ENCODE results near the gene KRT78. TPM values are rescaled to one million over a fixed set of nuclear protein-coding genes. Genes with fewer than 3 reads are reported as not detected.

Gene KRT78
- total and polyA plus RNA-seq, 2 experiments from 2014 or later: not detected

DNA sequence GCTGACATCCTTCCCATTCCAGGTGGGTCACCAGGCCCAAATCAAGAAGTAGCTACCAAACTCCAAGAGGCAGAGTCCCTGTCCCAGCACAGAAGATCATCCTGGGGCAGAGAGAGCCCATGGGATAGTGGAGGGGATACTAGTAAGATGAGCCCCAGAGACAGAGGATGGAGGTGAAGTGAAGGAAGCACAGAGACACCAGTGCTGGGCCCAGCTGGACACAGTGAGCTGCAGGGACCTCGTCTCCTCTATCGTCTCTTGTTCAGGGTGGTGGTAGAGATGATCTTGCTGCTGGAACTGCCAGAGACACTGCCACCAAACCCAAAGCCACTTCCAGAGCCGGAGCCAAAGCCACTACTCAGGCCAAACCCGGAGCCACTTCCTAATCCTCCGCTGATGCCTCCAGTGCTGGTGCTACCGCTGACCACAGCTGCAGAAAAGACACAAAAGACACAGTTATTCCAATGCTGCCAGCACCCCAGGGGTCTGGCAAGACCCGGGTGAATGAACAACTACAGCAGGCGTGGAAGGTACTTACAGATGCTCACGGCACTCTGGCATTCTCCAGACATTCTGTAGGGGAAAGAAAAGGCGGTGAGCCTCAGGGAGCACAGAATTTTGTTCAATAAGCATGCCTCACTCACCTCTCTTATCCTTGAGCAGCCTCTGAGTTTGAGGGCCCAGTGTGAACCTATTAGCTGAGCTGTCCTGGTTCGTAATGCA lies 41.8 kb downstream of the KRT78 start:
- Histone ChIP-seq H3K27ac (no peak overlapping the region), H3K27me3 (peaks cover 6% of the 10 kb centered on the region), H3K36me3 (no peaks in the 10 kb centered on the region), H3K4me1 (ENCODE audit: low read depth) (no peaks in the 10 kb centered on the region), H3K4me3 (no peak overlapping the region), H3K9me3 (ENCODE audit: low read depth) (no peaks in the 10 kb centered on the region)
- TF ChIP-seq, protein P1, sequence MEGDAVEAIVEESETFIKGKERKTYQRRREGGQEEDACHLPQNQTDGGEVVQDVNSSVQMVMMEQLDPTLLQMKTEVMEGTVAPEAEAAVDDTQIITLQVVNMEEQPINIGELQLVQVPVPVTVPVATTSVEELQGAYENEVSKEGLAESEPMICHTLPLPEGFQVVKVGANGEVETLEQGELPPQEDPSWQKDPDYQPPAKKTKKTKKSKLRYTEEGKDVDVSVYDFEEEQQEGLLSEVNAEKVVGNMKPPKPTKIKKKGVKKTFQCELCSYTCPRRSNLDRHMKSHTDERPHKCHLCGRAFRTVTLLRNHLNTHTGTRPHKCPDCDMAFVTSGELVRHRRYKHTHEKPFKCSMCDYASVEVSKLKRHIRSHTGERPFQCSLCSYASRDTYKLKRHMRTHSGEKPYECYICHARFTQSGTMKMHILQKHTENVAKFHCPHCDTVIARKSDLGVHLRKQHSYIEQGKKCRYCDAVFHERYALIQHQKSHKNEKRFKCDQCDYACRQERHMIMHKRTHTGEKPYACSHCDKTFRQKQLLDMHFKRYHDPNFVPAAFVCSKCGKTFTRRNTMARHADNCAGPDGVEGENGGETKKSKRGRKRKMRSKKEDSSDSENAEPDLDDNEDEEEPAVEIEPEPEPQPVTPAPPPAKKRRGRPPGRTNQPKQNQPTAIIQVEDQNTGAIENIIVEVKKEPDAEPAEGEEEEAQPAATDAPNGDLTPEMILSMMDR (IDR thresholded peaks at IDR 0.05; ENCODE audit: low read depth, low read length): no peak
- DNase-seq (ENCODE audit: low read depth in 1 of 2, low spot score in 1 of 2): no peak

DNA sequence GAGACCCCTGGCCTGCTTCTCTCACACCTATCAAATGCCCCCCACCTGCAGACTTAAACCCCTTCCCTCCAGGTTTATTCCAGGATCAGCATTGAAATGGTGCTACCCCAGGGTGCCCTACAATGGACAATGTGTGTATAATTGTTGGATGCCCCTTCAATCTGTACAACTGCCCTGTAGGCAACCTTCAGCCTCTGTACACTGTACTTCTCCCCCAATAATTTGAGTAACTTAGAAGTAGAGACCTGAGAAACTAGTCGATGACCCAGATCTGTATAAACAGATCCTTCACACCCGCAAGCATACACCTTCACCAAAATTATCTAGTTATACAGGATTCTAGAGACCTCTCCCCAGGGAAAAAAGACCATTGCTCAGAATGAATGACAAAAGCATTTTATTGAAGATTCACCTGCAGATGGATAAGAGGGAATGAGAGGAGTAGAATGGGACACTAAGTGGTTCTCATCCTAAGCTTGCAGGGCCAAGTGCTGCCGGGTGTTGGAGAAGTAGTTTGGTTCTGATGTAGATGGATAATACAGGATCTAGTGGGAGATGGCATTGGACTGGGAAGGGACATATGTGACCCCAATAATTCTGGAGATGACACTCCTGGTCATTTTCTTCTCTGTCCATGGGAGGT lies 42.5 kb downstream of the KRT78 start:
- Histone ChIP-seq H3K27me3 (peaks cover 6% of the 10 kb centered on the region), H3K4me1 (ENCODE audit: low read depth) (no peaks in the 10 kb centered on the region), H3K36me3 (no peaks in the 10 kb centered on the region), H3K9me3 (ENCODE audit: low read depth) (no peaks in the 10 kb centered on the region), H3K27ac (no peak overlapping the region), H3K4me3 (no peak overlapping the region)
- TF ChIP-seq, protein P1 (IDR thresholded peaks at IDR 0.05; ENCODE audit: low read depth, low read length): no peak
- DNase-seq (ENCODE audit: low read depth in 1 of 2, low spot score in 1 of 2): no peak

DNA sequence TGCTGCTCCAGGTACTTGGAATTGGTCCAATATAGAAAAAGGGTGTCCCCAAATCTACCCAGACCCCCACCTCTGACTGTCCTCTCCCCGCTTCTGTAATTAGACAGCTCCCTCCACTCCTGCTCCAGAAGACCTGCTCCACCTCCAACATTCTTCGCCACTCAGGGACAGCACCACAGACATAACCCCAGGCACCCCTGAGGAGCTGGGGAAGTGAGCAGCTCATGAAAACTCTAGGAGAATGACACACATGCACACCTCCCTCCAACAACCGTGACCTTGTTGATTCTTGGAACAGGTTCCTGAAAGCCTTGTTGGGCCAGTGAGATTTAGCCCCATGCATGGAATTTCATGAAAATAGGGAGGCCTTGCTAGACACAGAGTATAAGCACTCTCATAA lies 43.1 kb downstream of the KRT78 start:
- TF ChIP-seq, protein P1 (IDR thresholded peaks at IDR 0.05; ENCODE audit: low read depth, low read length): no peak
- no peaks in the 10 kb centered on the region for H3K4me1 ChIP-seq (ENCODE audit: low read depth)
- H3K9me3 ChIP-seq (ENCODE audit: low read depth): no peaks in the 10 kb centered on the region
- no peak overlapping the region for H3K27ac ChIP-seq
- H3K36me3 ChIP-seq: no peaks in the 10 kb centered on the region
- DNase-seq (ENCODE audit: low read depth in 1 of 2, low spot score in 1 of 2): no peak
- H3K27me3 ChIP-seq: peaks cover 6% of the 10 kb centered on the region
- no peak overlapping the region for H3K4me3 ChIP-seq

DNA sequence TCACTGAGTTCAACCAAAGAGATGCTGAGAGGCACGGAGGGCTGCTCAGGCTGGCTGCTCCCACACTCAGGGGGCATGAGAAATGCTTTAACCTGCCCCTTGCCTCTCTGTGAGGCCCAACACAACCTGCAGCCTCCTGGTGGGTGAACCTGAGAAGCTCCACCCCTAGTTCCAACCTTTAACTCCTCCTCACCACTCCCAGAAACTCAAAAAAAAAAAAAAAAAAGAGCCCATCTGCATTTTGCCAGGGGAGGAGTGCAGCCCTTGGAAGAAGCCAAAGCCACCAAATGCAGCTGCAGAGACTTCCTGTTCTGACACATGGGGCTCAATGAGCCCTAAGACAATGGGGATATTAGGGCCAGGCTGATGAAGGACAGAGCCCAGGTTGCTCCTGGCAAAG lies 43.8 kb downstream of the KRT78 start:
- peaks cover 6% of the 10 kb centered on the region for H3K27me3 ChIP-seq
- no peak overlapping the region for H3K4me3 ChIP-seq
- DNase-seq (ENCODE audit: low read depth in 1 of 2, low spot score in 1 of 2): no peak
- no peak overlapping the region for H3K27ac ChIP-seq
- TF ChIP-seq, protein P1 (IDR thresholded peaks at IDR 0.05; ENCODE audit: low read depth, low read length): no peak
- no peaks in the 10 kb centered on the region for H3K36me3 ChIP-seq
- no peaks in the 10 kb centered on the region for H3K9me3 ChIP-seq (ENCODE audit: low read depth)
- H3K4me1 ChIP-seq (ENCODE audit: low read depth): no peaks in the 10 kb centered on the region

DNA sequence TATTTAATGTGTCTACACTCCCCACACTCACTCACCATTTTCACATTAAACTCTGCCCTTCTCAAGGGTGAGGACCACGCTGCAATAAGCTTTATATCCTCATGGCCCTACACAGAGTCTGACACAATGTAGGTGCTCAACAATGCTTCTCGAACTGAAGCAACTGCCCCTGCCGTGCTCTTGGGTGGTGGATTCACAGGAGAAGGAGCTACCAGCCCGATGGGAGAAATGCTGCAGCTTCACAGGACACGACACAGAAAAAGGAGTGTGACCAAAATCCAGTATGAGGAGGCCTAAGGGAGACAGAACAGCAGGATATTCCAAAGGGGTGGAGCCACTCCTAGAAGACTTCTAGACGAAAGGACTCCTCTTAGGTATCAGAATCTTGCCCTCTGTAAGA lies 46.4 kb downstream of the KRT78 start:
- no peaks in the 10 kb centered on the region for H3K9me3 ChIP-seq (ENCODE audit: low read depth)
- no peaks in the 10 kb centered on the region for H3K36me3 ChIP-seq
- TF ChIP-seq, protein P1 (IDR thresholded peaks at IDR 0.05; ENCODE audit: low read depth, low read length): no peak
- H3K4me3 ChIP-seq: no peak overlapping the region
- no peaks in the 10 kb centered on the region for H3K27me3 ChIP-seq
- no peak overlapping the region for H3K27ac ChIP-seq
- DNase-seq (ENCODE audit: low read depth in 1 of 2, low spot score in 1 of 2): no peak
- no peaks in the 10 kb centered on the region for H3K4me1 ChIP-seq (ENCODE audit: low read depth)
